CD4-positive, alpha-beta T cell treated with Interleukin-2 at 100 ng/mL for 4 hours (primary cell): Measurements from ENCODE around the gene GNAT2.

Experiments
- DNase-seq: peaks from one replicate; pipeline ENCODE4 v3.0.0-alpha.2; 2020; ENCODE audit warnings: low spot score

The GNAT2 gene

DNA sequence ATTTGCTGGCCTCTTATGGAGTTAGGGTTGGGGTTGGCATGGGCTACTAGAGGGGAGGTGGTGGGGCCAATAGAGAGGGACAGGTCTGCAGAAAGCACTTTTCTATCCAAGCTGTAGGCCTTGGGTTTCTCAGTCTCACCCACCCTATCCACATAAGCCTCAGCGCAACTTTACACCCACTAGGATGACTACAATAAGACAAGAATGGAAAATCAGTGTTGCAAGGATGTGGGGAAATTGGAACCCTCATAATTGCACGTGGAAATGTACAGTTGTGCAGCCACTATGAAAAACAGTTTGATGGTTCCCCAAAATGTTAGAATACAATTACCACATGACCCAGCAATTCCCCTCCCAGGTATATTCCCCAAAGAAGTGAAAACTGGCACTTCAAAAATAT, 22.4 kb upstream of the GNAT2 start:
- DNase-seq, result no peak

DNA sequence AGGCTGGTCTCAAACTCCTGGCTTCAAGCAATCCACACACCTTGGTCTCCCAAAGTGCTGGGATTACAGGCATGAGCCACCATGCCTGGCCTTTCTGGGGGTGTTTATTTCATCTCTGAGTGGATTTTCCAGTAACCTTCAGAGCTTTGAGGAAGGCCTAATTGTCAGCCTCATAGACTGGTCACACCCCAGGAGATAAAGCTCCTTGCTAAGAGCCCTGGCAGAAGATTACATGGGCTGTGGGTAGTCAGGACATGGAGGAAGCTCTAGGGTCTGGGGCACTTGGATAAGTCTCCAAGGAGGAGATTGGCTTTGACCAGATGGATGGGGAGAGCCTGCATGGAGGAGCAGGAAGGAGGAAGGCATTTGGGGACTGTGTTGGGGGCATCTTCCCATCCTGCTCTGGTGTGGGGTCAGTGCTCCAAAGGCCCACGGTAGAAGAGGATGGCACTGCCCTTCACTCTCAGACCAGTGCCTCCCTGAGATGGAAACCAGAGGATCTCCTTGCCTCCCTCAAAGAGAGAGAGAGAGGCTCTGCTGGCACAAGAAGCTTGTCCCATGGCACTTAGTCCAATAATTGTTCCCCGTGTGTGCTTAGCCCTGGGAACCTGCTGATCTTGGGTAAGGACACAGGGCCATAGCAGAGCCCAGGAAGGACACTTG, 21.8 kb upstream of the GNAT2 start:
- no peak for DNase-seq

DNA sequence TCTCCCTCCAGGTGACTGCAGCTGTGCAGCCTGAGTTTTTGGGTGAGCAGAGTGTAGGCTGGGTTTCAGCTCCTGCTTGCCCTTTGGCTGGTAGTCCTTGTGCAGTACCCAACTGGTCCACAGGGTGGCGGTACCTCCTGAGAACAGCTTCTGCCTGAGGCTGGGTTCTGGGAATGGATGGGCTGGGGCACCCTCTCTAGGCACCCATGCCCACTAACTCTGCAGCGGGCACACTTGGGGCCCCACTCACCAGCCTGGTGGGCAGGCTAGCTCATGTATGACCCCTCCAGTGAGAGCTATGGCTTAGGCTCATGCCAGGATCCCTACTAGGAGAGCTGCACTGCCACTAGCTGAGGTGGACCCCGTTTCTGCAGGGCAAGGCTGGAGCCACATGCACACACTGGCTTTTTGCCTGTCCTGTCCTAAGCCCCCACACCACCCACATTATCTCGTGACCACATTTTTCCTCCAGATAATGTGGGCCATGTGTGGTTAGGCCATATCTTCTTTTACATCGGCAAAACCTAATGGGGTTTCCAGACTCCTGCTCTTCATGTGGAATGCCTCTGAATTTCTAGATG, 21.0 kb upstream of the GNAT2 start:
- peak; percentile 90 for DNase-seq

DNA sequence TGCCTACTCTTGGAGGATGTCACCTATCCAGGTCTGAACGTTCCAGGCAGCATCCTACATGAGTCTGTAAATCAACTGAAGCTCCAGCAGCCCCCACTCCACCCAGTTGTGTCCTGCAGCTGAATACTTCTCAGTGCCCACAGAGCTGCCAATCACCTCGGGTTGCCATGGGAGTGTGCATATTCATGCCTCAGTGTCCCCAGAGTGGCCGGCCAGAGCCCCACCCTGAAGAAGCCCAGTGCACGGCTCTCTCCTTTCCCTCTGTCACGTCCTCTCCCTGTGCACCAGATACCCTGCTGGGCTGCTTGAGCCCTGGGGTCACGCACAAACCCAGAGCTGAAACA, 20.4 kb upstream of the GNAT2 start:
- DNase-seq, result no peak

DNA sequence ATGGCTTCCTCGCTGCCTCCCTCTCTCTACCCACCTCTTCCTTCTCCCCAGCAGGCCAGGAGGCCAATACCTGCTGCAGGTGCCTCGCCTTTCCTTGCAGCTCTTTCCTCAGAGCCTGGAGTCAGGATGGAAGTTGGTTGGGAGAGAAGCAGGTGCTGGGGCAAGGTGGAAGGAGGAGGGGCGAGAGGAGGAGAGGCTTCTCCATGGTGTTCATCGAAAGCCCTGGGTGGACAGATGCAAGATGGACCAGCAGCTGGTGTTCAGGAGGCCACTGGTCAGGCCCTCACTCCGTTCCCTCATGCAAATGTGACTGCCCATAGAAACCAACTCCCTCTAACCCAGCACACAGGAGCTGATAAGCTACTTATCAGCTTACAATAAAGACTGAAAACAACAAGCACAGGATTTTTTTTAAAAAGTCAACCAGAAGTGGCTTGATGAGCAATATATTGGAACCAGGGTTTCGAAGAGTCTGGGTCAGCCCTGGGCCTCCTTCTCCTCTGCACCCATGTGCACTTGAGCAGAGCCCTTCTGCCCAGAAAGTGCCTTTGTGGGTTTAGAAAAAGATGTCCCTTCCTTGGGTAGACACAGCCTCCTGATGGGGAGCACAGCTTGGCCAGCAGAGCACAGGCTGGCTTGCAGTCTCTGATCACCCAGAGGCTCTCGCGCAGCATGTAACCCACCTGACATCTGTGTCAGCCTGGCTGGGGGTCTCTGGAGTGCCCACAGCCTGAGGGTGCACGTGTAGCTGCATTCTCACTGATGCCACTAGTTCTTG, 19.8 kb upstream of the GNAT2 start:
- no peak for DNase-seq

DNA sequence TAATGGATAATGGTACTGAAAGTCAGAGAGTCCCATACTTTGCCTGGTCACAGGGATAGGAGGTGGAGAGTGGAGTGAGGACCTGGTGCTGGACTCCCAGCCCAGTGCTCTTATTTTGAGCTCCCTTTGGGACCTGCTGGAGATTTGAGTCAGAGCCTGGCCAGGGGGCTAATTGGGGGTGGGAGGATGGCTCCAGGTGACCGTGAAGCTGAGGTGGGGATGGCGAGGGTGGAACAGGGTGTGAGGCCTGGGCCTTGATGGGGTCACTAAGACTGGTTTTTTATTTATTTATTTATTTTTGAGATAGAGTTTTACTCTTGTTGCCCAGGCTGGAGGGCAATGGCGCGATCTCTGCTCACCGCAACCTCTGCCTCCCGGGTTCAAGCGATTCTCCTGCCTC, 18.0 kb upstream of the GNAT2 start:
- DNase-seq, result no peak

DNA sequence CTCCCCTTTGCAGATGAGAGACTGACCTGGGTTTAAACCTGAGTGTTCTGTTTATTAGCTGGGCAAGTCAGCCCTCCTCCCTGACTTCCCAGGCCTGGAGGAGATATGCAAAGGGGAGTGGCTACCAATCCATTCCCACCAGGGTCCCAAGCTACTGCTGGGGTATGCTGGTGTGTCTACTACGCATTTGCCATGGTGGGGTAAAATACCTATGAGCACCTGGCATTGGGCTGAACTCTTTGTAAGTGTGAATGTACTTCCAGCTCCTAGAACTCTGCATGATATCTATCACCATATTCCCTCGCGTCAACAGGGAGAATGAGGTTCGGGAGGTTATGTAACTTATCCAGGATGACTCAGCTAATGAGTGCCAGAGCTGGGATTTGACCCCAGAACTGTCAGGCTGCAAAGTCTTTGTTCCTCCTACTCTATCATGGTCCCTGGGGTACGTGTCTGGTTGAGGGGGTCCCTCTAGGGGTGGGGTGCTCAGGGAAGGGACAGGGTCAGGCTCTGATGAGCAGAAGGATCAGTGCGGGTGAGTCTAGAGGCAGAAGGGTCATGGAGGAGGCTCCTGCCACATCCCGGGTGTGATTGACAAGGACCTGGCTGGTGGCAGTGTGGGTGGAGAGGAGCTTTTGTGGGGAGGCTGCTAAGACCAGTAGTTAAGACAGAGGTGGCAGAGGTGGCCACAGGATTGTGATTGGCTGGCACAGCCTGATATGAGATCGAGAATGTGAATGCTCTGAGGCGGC, 17.0 kb upstream of the GNAT2 start:
- no peak for DNase-seq

DNA sequence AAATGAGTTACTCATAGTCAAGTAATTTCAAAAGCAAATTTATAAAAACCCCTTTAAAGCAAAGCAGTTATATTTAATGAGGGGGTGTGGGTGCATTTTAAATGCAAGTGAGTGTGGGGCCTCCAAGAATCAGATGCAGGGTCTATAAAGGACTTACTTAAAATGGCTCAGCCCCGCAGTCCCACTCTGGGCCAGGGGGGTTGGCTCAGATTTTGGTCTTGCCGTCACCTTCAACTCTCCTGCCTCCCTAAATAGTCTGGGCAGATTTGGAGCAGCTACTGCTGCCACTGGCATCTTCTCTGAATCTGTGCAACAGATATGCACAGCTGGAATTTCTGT, 16.4 kb upstream of the GNAT2 start:
- no peak for DNase-seq

DNA sequence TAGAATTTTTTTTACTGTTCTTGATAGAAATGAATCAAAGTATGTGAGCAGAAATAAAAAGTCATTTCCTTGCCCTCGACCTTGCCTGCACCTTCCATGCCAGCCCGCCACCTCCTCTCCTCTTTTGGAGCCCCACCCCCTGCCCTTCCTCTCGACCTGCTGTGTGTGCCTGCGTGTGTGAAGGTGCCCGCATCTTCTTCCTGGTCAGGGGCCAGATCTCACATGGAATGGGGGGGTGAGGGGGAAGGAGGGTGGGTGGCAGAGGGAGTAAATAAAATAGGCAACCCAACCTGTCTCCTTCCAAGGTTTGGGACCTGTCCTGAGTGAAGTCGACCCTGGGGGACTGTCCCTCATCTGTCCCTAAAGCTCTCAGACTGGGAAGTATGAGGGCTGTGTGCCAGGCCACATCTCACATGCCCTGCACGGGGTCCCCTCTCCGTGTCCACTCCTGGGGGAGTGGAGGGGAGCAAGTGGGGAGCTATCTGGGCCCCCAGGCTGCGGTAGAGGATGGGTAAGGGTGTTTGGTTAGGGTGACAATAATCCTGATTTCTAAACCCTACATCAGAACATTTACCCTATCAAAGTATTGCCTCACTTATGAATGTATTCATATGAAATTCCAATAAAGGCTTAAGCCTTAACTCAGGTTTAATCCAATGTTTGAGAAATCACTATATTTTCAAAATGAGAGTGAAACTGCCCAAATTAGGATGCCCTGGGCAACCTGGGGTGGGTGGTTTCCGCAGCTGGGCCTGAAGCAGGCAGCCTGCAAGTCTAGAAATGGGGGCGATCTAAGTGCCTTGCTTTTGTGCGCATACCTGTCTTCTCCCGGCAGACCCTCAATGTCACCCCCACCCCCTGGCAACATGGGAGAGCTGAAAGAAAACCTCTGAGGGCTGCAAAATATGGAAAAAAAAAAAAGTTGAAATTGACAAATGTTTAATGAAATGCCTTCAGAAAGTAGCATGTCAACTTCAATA, 15.6 kb upstream of the GNAT2 start:
- no peak for DNase-seq

DNA sequence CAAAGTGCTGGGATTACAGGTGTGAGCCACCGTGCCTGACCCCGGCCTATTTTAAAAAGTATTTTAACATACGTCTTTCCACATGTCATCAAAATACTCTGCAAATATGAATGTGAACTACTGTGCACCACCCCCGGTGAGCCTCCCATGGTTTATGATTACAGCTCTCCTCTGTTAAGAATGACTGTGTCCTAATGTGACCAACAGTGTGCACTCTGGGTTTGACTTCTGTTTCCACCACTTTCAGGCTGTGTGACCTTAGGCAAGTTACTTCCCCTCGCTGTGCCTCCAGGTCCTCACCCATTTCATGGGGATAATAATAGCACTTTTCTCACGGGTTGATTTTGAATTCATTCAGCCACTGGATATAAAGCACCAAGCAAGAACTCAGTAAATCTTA, 14.9 kb upstream of the GNAT2 start:
- DNase-seq, result no peak

DNA sequence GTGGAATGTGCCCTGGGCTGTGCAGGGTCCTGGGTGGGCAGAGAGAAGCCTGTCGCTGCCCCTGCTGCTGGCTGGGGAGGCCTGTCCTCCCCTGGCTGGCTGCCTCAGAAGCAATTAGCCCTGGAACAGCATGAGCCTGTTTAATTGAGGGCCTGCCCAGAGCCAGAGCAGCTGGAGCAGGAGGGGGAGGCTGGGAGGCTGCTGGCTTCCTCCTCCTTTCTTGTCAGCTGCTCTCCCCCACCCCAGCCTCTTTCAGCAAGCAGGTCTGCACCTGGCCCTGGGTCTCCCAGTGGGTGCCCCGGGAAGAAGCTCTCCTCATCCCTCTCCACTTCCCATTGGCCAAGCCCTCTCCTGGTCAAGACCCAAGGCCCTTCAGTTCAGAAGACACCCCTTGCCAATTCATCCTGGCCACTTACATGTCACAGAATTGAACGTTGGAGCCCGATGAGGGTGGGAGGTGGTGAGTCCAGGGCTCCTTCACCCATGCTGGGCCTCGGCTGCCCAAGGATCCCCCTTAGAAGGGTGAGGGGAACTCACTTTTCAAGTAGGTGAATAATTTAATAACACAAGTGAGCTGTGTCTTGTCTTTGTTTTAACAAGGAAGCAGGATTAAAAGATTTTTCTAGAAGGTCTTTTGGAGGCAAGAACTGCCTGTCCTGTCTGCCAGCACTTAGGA, 13.4 kb upstream of the GNAT2 start:
- DNase-seq, result no peak

DNA sequence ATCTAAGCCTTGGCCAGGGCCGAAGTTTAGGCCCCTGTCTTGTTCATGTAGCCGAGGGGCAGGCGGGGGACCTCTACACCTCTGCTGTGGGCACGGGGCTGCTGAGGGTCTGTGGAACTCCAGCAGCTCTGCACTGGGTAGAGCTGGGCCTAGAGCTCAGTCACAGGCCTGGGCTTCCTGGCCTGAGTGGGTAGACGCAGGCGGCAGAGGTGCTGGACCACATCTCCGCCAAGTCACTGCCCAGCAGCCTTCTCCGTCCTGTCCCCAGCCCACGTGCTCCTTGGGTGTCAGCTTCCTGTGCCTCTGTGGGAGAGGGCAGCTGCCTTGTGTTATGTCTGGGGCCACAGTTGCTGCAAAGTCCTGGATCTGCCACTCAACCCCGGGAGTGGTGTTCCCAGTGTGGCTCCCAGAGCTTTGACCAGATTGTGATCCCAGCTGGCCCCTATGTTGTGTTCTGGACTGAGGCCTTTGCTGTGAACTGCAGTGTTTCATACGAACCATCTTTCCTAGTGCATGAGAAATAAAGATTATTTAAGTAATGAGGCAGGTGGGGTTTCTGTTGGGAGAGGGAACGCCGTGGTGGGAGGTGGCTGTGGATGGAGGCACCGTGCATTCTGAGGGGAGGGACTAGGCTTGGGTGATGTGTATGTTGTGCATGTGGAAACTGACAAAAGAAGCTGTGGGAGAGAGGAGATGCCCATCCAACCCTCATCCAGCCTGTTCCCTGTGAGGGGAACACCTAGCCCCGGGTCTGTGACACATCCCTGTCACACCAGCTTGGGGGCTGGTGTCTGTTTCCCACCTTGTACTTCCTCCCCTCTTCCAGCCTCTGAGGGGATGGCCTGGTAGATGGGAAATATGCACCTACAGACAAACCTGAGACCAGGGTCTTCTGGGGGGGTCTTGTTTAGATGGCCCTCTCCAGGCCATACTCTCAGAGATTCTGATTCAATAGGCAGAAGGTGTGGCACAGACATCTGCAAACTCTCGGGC, 12.4 kb upstream of the GNAT2 start:
- DNase-seq, result no peak

DNA sequence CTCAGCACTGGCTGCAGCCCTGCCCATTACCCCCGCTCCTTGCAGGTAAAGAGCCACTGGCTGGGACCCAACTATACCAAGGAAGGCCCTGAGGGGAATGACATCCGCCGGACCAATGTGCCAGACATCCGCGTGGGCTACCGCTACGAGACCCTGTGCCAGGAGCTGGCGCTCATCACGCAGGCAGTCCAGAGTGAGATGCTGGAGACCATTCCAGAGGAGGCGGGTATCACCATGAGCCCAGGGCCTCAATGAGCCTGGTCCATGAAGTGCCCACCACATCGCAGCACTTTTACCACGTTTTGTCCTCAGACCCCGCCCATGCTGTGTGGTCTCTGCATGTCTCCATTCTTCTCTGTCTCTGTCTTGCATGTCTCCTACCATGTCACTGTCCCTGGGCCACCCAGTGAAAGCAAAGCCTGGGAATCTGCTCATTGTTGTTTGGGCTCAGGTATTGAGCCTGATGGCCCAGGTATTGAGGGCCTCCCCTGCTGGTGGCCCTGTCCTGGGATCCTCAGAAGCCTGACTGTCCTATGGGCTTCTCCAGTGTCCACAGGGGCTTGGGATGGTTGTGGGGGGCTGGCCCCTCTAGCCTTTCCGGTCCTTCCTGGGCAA, 11.6 kb upstream of the GNAT2 start:
- no peak for DNase-seq

DNA sequence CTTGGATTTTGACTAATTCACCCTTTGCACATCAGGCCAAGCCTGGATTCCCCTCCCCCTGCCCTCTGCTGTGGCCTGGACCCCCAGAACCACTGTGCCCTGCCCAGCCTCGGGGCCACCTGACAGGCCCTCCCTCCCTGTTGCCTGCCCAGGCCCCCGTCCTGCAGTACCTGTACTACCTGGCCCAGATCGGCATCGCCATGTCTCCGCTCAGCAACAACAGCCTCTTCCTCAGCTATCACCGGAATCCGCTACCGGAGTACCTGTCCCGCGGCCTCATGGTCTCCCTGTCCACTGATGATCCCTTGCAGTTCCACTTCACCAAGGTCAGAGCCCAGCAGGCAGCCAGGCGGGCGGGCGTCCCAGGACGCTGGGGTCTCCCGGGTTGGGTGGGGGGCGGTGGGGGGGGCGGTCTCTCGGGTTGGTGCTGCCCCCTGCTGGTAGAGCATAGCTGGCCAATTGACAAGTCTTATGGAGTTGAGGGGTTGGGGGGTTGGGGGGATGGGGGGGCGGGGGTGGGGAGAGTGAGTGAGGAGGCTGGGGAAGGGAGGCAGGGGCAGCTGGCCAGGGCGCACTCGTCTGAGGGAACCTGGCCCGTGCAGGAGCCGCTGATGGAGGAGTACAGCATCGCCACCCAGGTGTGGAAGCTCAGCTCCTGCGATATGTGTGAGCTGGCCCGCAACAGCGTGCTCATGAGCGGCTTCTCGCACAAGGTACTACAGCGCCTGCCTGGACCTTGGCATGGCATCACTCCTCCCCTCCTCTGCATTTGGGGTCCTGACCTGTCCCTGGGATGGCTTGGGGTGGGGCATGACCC, 10.9 kb upstream of the GNAT2 start:
- DNase-seq, result peak; percentile 37

DNA sequence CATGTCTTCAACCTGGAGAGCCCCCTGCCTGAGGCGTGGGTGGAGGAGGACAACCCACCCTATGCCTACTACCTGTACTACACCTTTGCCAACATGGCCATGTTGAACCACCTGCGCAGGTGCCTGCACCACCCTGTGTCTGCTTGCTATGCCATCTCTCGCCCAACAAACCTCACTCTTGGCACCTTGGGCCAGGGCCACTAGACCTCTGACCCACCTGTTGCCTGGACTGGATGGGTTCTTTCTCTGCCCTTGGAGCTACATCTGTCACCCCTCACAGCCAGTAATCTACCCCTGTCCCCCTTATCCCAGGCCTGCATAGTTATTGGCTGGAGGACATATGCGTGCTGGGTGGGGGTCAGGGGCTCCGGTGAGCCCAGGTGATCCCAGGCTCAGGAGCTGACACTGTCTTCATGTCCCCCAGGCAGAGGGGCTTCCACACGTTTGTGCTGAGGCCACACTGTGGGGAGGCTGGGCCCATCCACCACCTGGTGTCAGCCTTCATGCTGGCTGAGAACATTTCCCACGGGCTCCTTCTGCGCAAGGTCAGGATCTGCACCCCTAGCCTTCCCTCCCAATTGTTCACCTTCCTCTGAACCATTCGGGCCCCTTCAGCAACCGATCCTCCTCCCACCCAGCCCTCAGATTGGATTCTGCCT, 10.1 kb upstream of the GNAT2 start:
- DNase-seq, result no peak

DNA sequence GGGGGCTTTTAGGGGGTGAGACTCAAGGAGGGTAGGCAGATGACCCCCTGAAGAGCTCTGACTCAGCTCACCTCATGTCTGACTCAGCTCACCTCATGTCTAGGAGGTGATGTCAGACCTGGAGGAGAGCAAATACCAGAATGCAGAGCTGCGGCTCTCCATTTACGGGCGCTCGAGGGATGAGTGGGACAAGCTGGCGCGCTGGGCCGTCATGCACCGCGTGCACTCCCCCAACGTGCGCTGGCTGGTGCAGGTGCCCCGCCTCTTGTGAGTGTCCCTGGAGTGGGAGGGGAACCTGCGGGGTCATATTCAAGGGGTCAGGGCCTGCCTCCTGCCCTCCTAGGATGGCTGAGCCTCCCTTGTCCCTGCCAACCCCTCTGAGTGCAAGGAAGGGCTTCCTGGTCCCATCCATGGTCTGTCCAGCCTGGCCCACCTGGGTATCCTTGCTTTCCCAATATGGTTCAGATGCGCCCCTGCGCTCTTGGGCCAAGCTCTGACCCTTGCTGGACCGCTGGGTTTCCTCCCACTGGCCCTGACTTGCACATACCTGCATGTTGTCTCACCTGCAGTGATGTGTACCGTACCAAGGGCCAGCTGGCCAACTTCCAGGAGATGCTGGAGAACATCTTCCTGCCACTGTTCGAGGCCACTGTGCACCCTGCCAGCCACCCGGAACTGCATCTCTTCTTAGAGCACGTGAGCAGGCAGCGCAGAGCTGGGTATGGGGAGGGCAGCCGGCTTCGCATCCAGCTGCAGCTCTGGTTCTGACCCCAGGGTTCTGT, 9.3 kb upstream of the GNAT2 start:
- DNase-seq, result no peak

DNA sequence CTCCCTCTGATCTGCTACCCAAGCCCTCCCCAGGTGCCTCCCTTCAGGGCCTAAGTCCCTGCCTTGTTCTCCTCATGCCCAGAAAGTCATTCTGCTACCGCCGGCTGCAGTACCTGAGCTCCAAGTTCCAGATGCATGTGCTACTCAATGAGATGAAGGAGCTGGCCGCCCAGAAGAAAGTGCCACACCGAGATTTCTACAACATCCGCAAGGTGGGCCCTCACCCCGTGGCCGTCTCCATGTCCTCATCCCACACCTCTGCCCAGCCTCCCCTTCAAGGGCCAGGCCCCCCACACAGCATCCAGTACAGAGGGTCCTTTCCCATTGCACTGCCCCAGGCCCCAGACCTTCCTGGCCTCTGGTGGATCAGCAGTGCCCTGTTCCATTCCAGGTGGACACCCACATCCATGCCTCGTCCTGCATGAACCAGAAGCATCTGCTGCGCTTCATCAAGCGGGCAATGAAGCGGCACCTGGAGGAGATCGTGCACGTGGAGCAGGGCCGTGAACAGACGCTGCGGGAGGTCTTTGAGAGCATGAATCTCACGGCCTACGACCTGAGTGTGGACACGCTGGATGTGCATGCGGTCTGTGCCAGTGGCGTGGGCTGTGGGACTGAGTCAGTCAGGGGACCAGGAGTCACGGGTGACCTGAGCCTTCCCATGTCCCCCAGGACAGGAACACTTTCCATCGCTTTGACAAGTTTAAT, 8.4 kb upstream of the GNAT2 start:
- DNase-seq, result no peak
